Keratinocyte (primary cell): ENCODE data around the gene NMRK2. TPM values are rescaled to one million over a fixed set of nuclear protein-coding genes. Genes with fewer than 3 reads are reported as not detected.

Experiments
- DNase-seq: peaks from one replicate; pipeline ENCODE4 v3.0.0-alpha.2; 2011; ENCODE audit warnings: low read depth, missing footprints, low spot score
- FAIRE-seq: peaks from 2 replicates; lab custom pipeline; 2011; peaks lifted over from hg19 to GRCh38; lab: Jason Lieb, UNC
- H2AFZ ChIP-seq: 2 replicates; pipeline ENCODE4 v1.6.0; 2012; ENCODE audit warnings: low read length, control low read depth, inconsistent platforms; ENCODE audit not compliant: control insufficient read depth
- H3K27ac ChIP-seq: 2 replicates; pipeline ENCODE4 v1.5.1; 2011; ENCODE audit warnings: low read length; ENCODE audit not compliant: control insufficient read depth, insufficient read depth
- H3K27me3 ChIP-seq: 3 replicates; pipeline ENCODE4 v1.6.0; 2011; ENCODE audit warnings: low read length; ENCODE audit not compliant: control insufficient read depth, insufficient read depth; ENCODE audit errors: extremely low read depth
- H3K36me3 ChIP-seq, 2 experiments: 2 replicates in 1 of 2; 3 replicates in 1 of 2; pipeline ENCODE4 v1.5.1; 2011; ENCODE audit warnings: low read length in 2 of 2, mild to moderate bottlenecking in 1 of 2; ENCODE audit not compliant: control insufficient read depth in 2 of 2, insufficient read depth in 2 of 2; ENCODE audit errors: extremely low read depth in 1 of 2
- H3K4me1 ChIP-seq: 3 replicates; pipeline ENCODE4 v1.5.1; 2011; ENCODE audit warnings: low read length; ENCODE audit not compliant: control insufficient read depth, insufficient read depth; ENCODE audit errors: extremely low read depth
- H3K4me2 ChIP-seq: 3 replicates; pipeline ENCODE4 v1.6.0; 2011; ENCODE audit warnings: low read depth, low read length; ENCODE audit not compliant: control insufficient read depth, insufficient read depth; ENCODE audit errors: extremely low read depth
- H3K4me3 ChIP-seq, 3 experiments: fragments of 200-600 bp in 1 of 3; sonication (generic) in 1 of 3; 2 replicates in 2 of 3; 3 replicates in 1 of 3; pipeline ENCODE4 v1.5.1; 2011 to 2016; ENCODE audit warnings: low read length in 3 of 3, mild to moderate bottlenecking in 3 of 3, control low read depth in 2 of 3, inconsistent platforms in 1 of 3, low read depth in 1 of 3, mixed read lengths in 1 of 3, mixed run types in 1 of 3, moderate library complexity in 1 of 3; ENCODE audit not compliant: control insufficient read depth in 2 of 3, insufficient read depth in 2 of 3; ENCODE audit errors: extremely low read depth in 1 of 3
- H3K79me2 ChIP-seq: 2 replicates; pipeline ENCODE4 v1.6.0; 2012; ENCODE audit warnings: low read length; ENCODE audit not compliant: control insufficient read depth, insufficient read depth
- H3K9ac ChIP-seq: 3 replicates; pipeline ENCODE4 v1.6.0; 2011; ENCODE audit warnings: low read length; ENCODE audit not compliant: control insufficient read depth, insufficient read depth; ENCODE audit errors: extremely low read depth
- H3K9me1 ChIP-seq: 3 replicates; pipeline ENCODE4 v1.6.0; 2011; ENCODE audit warnings: low read length; ENCODE audit not compliant: control insufficient read depth, insufficient read depth; ENCODE audit errors: extremely low read depth
- H3K9me3 ChIP-seq: 2 replicates; pipeline ENCODE4 v1.5.1; 2012; ENCODE audit warnings: low read depth, low read length; ENCODE audit not compliant: control insufficient read depth
- H4K20me1 ChIP-seq: 3 replicates; pipeline ENCODE4 v1.6.0; 2011; ENCODE audit warnings: low read length; ENCODE audit not compliant: control insufficient read depth, insufficient read depth; ENCODE audit errors: extremely low read depth
- EZH2 ChIP-seq: IDR thresholded peaks from one replicate; pipeline ENCODE4 v1.6.1; 2012; ENCODE audit warnings: inconsistent platforms, mild to moderate bottlenecking, low read length, moderate library complexity
- dilution Hi-C: fragments of 300-500 bp; cut with MboI; formaldehyde crosslinking; loops from one replicate; pipeline ENCODE4 v1.7.0; 2020; ENCODE audit warnings: low sequenced_read_pairs; ENCODE audit not compliant: extremely low pct_ligation_motif_present
- polyA plus RNA-seq, 5 experiments: library from polyadenylated mRNA; depleted of rRNA in 3 of 5; stranded (reverse) in 3 of 5; stranded (forward) in 1 of 5; unstranded in 1 of 5; fragments of >200 nt; gene quantifications; 1 replicate in 1 of 5; 2 replicates in 3 of 5; 3 replicates in 1 of 5; pipeline versions ENCODE4 v1.2.1 to v1.2.3, GENCODE V29; 2011 to 2012; ENCODE audit warnings: missing spikeins in 2 of 5, low read depth in 1 of 5, low replicate concordance in 1 of 5
- TF ChIP-seq, protein P1 (sequence below), 3 experiments: IDR thresholded peaks in 1 of 3; conservative IDR thresholded peaks in 1 of 3; optimal IDR thresholded peaks in 1 of 3; 2 replicates in 2 of 3; 3 replicates in 1 of 3; pipeline versions ENCODE3 to v1.5.1; 2011; ENCODE audit warnings: low read length in 3 of 3, mild to moderate bottlenecking in 3 of 3, moderate library complexity in 2 of 3, control low read depth in 1 of 3, inconsistent platforms in 1 of 3; ENCODE audit not compliant: insufficient read depth in 2 of 3; ENCODE audit errors: extremely low read depth in 1 of 3

Gene NMRK2
- polyA plus RNA-seq, 1 donor (not counting 4 experiments of a cell fraction or from before 2014, with no cell fraction given): not detected

DNA sequence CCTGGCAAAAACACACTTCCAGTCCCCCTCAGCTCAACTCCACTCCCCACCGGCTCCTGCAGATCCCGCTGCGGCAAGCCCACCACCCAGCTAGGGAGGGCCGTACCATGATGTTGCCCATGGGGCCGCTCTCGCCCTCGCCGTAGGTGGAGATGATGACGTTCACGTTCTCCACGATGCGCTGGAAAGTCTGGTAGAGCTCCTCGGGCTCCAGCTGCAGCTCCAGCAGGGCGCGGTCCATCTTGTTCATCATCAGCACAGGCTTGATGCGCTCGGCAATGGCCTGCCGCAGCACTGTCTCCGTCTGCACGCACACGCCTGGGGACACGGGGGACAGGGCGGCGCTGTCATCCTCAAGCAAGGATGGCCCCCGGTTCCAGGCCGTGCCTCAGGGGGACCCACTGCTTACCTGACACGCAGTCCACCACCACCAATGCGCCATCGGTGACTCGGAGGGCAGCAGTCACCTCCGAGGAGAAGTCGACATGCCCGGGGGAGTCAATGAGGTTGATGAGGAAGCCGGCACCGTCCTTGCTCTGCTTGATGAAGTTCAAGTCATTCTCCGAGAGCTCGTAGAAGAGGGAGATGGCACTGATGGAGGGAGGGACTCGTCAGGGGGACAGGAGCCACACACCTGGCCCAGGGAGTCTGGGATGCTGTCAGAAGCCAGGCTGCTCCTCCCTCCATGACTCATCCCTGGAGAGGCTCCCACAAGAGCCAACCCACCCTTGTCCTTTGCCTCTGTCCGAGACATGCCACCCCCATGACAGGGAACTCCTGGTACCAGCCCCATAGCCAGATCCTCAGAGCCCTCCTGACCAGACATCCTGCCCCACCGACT lies 50.1 kb downstream of the NMRK2 start:
- no peaks in the 10 kb centered on the region for H3K9me3 ChIP-seq
- H3K79me2 ChIP-seq: peaks cover 71% of the 10 kb centered on the region
- dilution Hi-C loops: no loop called here
- H3K4me2 ChIP-seq: peak overlapping the region; percentile 94
- peak overlapping the region; percentile 99 for H3K9ac ChIP-seq
- no peak for TF ChIP-seq EZH2
- TF ChIP-seq, protein P1, sequence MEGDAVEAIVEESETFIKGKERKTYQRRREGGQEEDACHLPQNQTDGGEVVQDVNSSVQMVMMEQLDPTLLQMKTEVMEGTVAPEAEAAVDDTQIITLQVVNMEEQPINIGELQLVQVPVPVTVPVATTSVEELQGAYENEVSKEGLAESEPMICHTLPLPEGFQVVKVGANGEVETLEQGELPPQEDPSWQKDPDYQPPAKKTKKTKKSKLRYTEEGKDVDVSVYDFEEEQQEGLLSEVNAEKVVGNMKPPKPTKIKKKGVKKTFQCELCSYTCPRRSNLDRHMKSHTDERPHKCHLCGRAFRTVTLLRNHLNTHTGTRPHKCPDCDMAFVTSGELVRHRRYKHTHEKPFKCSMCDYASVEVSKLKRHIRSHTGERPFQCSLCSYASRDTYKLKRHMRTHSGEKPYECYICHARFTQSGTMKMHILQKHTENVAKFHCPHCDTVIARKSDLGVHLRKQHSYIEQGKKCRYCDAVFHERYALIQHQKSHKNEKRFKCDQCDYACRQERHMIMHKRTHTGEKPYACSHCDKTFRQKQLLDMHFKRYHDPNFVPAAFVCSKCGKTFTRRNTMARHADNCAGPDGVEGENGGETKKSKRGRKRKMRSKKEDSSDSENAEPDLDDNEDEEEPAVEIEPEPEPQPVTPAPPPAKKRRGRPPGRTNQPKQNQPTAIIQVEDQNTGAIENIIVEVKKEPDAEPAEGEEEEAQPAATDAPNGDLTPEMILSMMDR (optimal IDR thresholded peaks at IDR 0.05 in 1 of 3, IDR thresholded peaks at IDR 0.05 in 1 of 3, conservative IDR thresholded peaks at IDR 0.05 in 1 of 3; ENCODE audit: extremely low read depth in 1 of 3, insufficient read depth in 2 of 3, low read length in 3 of 3): no peak
- peak; percentile 84 for DNase-seq
- peak overlapping the region; percentile 94 for H3K27ac ChIP-seq
- no peak overlapping the region for H2AFZ ChIP-seq
- peaks cover 41% of the 10 kb centered on the region for H3K4me1 ChIP-seq
- peaks cover 8% of the 10 kb centered on the region for H3K9me1 ChIP-seq
- H3K4me3 ChIP-seq: peak overlapping the region; percentile 83 to 98 (median 95)
- H3K27me3 ChIP-seq: no peaks in the 10 kb centered on the region
- FAIRE-seq: no peak
- H3K36me3 ChIP-seq: peaks cover 55 to 65% of the 10 kb centered on the region in 2 experiments
- peaks cover 76% of the 10 kb centered on the region for H4K20me1 ChIP-seq

DNA sequence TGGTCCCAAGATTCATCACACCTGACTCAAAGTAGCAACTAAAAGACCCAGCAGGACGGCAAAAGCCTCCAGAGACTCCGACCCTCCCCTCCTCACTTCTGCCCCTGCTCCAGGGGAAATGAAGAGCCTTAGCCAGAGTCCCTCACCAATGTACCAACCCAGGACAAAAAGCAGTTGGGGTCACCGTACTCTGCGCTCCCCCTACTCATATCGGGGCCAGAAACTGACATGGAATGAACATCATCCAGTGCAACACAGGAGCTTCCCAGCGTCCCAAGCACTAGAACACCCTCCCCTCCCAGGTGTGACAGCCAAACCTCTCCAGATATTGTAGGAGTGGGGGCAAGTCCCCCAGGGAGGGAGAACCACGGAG lies 50.7 kb downstream of the NMRK2 start:
- H3K27me3 ChIP-seq: no peaks in the 10 kb centered on the region
- H3K79me2 ChIP-seq: peaks cover 66% of the 10 kb centered on the region
- H3K27ac ChIP-seq: peak overlapping the region; percentile 94
- H2AFZ ChIP-seq: no peak overlapping the region
- no peak for FAIRE-seq
- H3K4me2 ChIP-seq: peak overlapping the region; percentile 94
- H3K9ac ChIP-seq: peak overlapping the region; percentile 99
- DNase-seq: no peak
- peaks cover 41% of the 10 kb centered on the region for H3K4me1 ChIP-seq
- peaks cover 69% of the 10 kb centered on the region for H4K20me1 ChIP-seq
- dilution Hi-C loops: no loop called here
- peak overlapping the region; percentile 83 to 98 (median 95) for H3K4me3 ChIP-seq
- H3K9me1 ChIP-seq: peaks cover 8% of the 10 kb centered on the region
- H3K36me3 ChIP-seq: peaks cover 52 to 59% of the 10 kb centered on the region in 2 experiments
- TF ChIP-seq EZH2: no peak
- TF ChIP-seq, protein P1 (optimal IDR thresholded peaks at IDR 0.05 in 1 of 3, IDR thresholded peaks at IDR 0.05 in 1 of 3, conservative IDR thresholded peaks at IDR 0.05 in 1 of 3; ENCODE audit: extremely low read depth in 1 of 3, insufficient read depth in 2 of 3, low read length in 3 of 3): no peak
- H3K9me3 ChIP-seq: no peaks in the 10 kb centered on the region
